HG03045 (cell line): ENCODE results near the gene TIMM17A.
"Not testable (repeated sequence)": the region's sequence is repeated elsewhere in the genome, so short reads cannot be mapped to it uniquely, and the experiment has no call there.

Experiments
- ATAC-seq: cut with Tn5 transposase; IDR thresholded peaks from one replicate; pipeline ENCODE4 v1.9.1; 2021; ENCODE audit warnings: mild to moderate bottlenecking, moderate library complexity; ENCODE audit not compliant: unreplicated experiment

TIMM17A gene

GRCh38 chr1:201939574-201939973 lies 15.7 kb upstream of the TIMM17A start:
- ATAC-seq = no peak

GRCh38 chr1:201940316-201940715 lies 15.0 kb upstream of the TIMM17A start:
- ATAC-seq = not testable (repeated sequence)

GRCh38 chr1:201941420-201942128 lies 13.7 kb upstream of the TIMM17A start:
- no peak for ATAC-seq

- ATAC-seq = no peak
These were observed 13.2 kb upstream of the TIMM17A start for GRCh38 chr1:201942129-201942495.

- ATAC-seq = no peak
These were observed 11.3 kb upstream of the TIMM17A start for GRCh38 chr1:201944002-201944401.

GRCh38 chr1:201944639-201945038 lies 10.7 kb upstream of the TIMM17A start:
- ATAC-seq = no peak

DNA sequence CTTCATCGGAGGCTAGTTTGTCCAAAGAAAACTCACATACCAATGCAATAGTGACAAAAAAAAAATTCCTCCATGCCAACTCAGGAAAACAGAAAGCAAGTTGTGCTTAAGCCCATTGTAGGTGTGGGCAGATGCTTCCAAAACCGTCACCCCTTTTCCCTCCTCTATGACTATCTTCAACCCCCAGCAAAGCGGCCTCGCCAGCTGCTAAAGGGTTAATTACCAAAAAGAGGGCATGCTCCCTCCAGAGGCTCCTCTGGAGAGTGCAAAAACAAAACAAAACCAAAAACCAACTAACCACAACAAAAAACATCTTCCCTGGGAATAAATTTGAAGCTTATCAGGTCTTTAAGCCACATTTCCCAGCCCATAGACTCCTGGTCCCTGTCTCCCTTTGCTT lies 10.1 kb upstream of the TIMM17A start:
- ATAC-seq = no peak

DNA sequence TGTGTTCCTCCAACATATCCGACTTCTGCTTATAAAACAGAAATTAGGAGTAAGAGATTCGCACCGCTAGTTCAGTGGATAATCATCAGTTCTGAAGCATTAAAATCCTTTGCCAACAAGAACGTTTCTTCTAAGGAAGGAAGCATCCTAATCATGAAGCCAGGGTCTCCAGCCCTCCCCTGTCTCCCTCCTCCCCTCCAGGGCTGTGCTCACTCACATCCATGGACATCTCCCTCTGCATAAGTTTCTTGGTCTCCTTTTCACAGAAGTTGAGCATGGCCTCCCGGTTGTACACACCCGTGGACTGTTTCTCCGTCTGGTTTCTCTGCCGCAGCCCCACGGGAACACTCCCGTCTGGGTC lies 9.5 kb upstream of the TIMM17A start:
- no peak for ATAC-seq

DNA sequence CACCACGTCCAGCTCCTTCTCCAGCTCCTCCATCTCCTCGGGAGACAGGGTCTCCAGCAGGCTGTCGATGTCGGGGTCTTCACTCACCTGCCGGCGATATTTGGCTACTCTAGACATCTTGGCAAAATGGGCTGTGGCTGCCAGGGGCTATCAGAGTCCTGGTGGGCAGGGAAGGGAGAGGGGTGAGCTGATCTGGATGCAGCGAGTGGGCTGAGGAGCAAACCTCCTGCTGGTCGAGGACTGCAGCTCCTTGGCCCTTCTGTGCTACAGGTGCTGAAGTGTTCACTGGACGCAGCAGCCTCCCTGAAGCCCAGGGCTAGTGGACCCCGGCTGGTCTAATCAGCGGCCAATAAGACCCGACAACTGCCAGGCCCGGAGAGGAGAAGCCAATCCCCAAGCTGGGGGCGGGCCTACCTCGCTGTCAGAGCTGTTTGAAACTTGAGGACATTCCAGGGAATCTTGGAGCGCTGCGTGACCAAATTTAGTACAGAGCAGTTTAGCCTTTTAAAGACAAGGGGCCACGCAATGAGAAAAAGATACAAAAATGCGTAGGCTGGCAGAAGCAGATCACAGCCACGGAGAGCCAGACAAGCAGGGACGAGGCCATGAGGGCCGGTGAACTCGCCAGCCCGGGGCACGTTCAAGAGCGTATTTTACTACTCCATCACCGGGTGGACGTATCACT lies 8.9 kb upstream of the TIMM17A start, which contains the start of gene LMOD1:
Gene LMOD1, minus strand, starts transcription at position 325 of the 685 bp plus-strand sequence. Its CDS starts 208 bp downstream, at position 117.
- no peak for ATAC-seq

- no peak for ATAC-seq
These were observed 7.7 kb upstream of the TIMM17A start for GRCh38 chr1:201947697-201948008.

- ATAC-seq = no peak
These were observed 5.8 kb upstream of the TIMM17A start for GRCh38 chr1:201949491-201949890.

DNA sequence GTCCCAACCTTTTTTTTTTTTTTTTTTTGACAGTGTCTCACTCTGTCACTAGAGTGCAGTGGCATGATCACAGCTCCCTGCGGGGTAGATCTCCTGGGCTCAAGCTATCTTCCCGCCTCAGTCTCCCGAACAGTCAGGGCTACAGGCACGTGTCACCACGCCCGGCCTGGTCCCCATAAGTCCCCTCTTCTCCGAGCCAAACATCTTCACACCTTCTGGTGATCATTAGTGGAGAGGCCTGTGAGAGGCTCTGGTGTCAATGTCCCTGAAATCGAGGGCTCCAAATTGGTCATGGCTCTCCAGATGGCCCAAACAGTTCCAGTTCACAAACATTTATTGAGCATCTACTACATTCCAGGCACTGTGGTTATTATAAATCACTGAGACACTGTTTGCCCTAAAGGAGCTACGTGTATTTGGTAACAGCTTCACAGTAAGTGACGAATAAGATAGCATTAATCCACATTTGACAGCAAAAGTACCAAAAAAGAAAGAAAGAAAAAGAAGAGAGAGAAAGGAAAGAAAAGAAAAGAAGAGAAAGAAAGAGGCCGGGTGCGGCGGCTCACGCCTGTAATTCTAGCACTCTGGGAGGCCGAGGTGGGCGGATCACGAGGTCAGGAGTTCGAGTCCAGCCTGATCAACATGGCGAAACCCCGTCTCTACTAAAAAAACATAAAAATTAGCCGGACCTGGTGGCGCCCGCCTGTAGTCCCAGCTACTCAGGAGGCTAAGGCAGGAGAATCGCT lies 867 bp upstream of the TIMM17A start:
- no peak for ATAC-seq

DNA sequence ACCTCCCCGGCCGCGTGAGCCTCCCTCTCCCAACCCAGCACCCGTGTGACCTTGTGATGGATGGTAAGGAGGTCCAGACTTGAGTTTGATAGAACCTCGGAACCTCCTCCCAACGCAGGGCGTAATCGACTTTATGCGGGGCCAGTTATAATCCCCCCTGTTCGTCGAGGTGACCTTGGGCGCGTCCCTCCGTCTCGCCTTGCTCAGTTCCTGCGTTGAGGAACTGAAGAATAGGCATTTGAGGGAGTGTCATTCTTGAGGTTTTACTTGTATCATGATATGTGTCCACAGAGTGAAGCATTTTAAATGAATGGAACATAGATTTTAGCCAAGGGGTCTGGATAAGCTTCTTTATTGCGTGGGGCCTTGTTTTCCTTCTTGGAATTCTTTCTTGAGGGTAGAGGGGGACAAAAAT lies 433 bp downstream of the TIMM17A start:
- no peak for ATAC-seq

- ATAC-seq = no peak
These were observed 3.0 kb downstream of the TIMM17A start for GRCh38 chr1:201958348-201958747.

DNA sequence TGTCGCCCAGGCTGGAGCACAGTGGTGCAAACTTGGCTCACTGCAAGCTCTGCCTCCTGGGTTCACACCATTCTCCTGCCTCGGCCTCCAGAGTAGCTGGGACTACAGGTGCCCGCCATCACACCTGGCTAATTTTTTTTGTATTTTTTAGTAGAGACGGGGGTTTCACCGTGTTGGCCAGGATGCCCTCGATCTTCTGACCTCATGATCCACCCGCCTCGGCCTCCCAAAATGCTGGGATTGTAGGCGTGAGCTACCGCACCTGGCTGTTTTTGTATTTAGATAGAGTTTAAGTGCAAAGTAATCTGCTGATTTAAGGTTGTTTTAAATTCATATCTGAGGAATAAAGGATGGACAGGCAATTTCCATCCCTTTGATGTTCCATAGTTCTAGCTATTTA lies 7.1 kb downstream of the TIMM17A start:
- not testable (repeated sequence) for ATAC-seq

GRCh38 chr1:201964261-201964660 lies 9.0 kb downstream of the TIMM17A start:
- no peak for ATAC-seq

DNA sequence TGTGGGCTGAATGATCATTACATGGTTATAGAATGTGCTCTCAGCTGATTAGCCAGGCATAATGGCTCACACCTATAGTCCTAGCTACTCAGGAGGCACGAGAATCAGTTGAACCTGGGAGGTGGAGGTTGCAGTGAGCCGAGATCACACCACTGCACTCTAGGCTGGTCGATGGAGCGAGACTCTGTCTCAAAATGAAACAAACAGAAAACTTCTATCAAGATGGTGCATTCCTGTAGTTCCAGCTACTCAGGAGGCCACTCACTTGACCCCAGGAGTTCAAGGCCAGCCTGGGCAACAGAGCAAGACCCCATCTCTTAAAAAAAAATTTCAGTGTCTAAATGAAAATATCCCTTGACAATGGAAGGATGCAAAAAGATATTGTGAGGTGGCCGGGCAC lies 10.9 kb downstream of the TIMM17A start:
- ATAC-seq = no peak

GRCh38 chr1:201968202-201968925 lies 13.1 kb downstream of the TIMM17A start:
- no peak for ATAC-seq

- no peak for ATAC-seq
These were observed 15.2 kb downstream of the TIMM17A start for GRCh38 chr1:201970334-201971159.

DNA sequence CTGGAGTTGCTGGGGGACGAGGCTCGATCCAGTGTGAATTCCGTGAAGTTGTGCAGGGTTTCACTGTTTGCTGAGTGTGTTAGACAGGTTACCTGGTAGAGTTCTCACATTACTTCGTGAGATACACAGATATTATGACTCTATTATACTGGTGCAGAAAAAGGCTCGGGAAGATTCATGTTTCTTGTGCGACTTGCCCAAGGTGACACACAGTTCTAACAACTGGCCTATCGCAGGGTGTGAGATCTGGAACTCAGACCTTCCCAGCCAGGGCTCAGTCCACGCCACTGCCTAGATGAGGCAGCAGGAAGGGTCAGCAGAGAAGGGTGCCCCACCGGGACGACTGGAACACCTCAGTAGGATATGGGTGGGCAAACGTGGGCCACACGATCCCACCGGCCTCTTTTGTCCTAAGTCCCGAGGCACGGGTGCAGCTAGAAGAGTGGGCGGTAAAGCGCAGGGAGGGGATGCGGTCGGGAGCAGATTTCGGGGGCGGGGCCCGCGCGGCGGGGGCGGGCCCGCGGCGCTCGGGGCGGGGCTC lies 26.8 kb downstream of the TIMM17A start:
- peak; percentile 26 for ATAC-seq
